ENCODE results near the gene GPC4.

GRCh38 chrX:133314281-133314680 is 101.0 kb downstream of the GPC4 start:
- TF ChIP-seq POLR2A (IDR thresholded peaks at IDR 0.05) (no peak), POLR2AphosphoS5 (IDR thresholded peaks at IDR 0.05) (no peak), CTCF (IDR thresholded peaks at IDR 0.05) (no peak)
